K562 (cell line): ENCODE measurements around the gene AMIGO3. TPM values are rescaled to one million over a fixed set of nuclear protein-coding genes. Genes with fewer than 3 reads are reported as not detected.
A peak's percentile ranks its signal among the peaks of the same experiment; 100 is the strongest.

Experiments
- ATAC-seq: fragments of 200-7000 bp; cut with Tn5 transposase; 3 replicates; pipeline ENCODE4 v1.9.1; 2020; ENCODE audit warnings: moderate library complexity
- BruUV-seq: library from RNA; stranded (reverse); fragments of 400-500 nt; replicated peaks from 2 replicates; lab custom pipeline; 2021; lab: Mats Ljungman, UMichigan
- CTCF ChIA-PET: fragments of 300-600 bp; formaldehyde crosslinking; extraction: SDS; loops from one replicate; lab custom pipeline; 2021; ENCODE audit warnings: low intra/inter-chr PET ratio; lab: Yijun Ruan, JAX
- POLR2A ChIA-PET: fragments of 300-600, 350-650 bp; sonication (Branson Sonifier 250); formaldehyde crosslinking; extraction: SDS; loops from one replicate; lab custom pipeline; 2021; ENCODE audit warnings: antibody characterized with exemption, inconsistent platforms; lab: Yijun Ruan, JAX
- DNase-seq, 4 experiments: peaks; one replicate each; pipeline versions ENCODE4 v3.0.0 to v3.0.0-alpha.2; 2011 to 2018; ENCODE audit warnings: low spot score in 3 of 4, mixed read lengths in 3 of 4; ENCODE audit errors: extremely low read depth in 1 of 4
- FAIRE-seq: peaks from 2 replicates; lab custom pipeline; 2011; peaks lifted over from hg19 to GRCh38; lab: Jason Lieb, UNC
- H2AFZ ChIP-seq: 2 replicates; pipeline ENCODE4 v1.6.0; 2011; ENCODE audit warnings: low read depth, low read length, control low read depth, inconsistent platforms
- H3K27ac ChIP-seq: fragments of 200-600 bp; 3 replicates; pipeline ENCODE4 v1.8.0; 2011; ENCODE audit warnings: low read depth, mild to moderate bottlenecking, control low read depth, inconsistent platforms, low read length, moderate library complexity, mixed read lengths; ENCODE audit errors: extremely low read depth
- H3K27me3 ChIP-seq, 2 experiments: fragments of 300-600 bp in 1 of 2; 2 replicates in 1 of 2; 3 replicates in 1 of 2; pipeline versions ENCODE4 v1.6.0 to v1.8.0; 2011; ENCODE audit warnings: inconsistent platforms in 2 of 2, low read length in 2 of 2, mild to moderate bottlenecking in 1 of 2, mixed read lengths in 1 of 2, moderate library complexity in 1 of 2; ENCODE audit not compliant: control insufficient read depth in 2 of 2, insufficient read depth in 2 of 2
- H3K36me3 ChIP-seq: fragments of 300-600 bp; 3 replicates; pipeline ENCODE4 v1.8.0; 2011; ENCODE audit warnings: mild to moderate bottlenecking, low read length, inconsistent platforms; ENCODE audit not compliant: control insufficient read depth, insufficient read depth
- H3K4me1 ChIP-seq, 2 experiments: fragments of 200-600 bp in 1 of 2; replicated peaks in 1 of 2; 2 replicates in 1 of 2; 3 replicates in 1 of 2; pipeline versions ENCODE4 v1.5.1 to v1.8.0; 2011; ENCODE audit warnings: inconsistent platforms in 2 of 2, low read length in 2 of 2, mild to moderate bottlenecking in 1 of 2, mixed read lengths in 1 of 2, moderate library complexity in 1 of 2; ENCODE audit not compliant: control insufficient read depth in 2 of 2, insufficient read depth in 2 of 2
- H3K4me2 ChIP-seq: 2 replicates; pipeline ENCODE4 v1.6.1; 2011; ENCODE audit warnings: low read length, control low read depth, inconsistent platforms, mixed read lengths; ENCODE audit not compliant: insufficient read depth
- H3K4me3 ChIP-seq: fragments of 200-600 bp; sonication (generic), shearing (Covaris generic); 2 replicates; pipeline ENCODE4 v1.5.1; 2016; ENCODE audit warnings: control low read depth, inconsistent platforms
- H3K79me2 ChIP-seq: fragments of 200-600 bp; 3 replicates; pipeline ENCODE4 v1.8.0; 2011; ENCODE audit warnings: low read length, inconsistent platforms; ENCODE audit not compliant: control insufficient read depth, insufficient read depth
- H3K9ac ChIP-seq, 2 experiments: 2 replicates each; pipeline versions ENCODE4 v1.6.0 to v1.6.1; 2011; ENCODE audit warnings: low read depth in 2 of 2, low read length in 2 of 2, control low read depth in 1 of 2, inconsistent platforms in 1 of 2, mild to moderate bottlenecking in 1 of 2, mixed read lengths in 1 of 2; ENCODE audit not compliant: insufficient read depth in 1 of 2
- H3K9me1 ChIP-seq: one replicate; pipeline ENCODE4 v1.6.0; 2011; ENCODE audit warnings: inconsistent platforms, mild to moderate bottlenecking, low read length, moderate library complexity; ENCODE audit not compliant: control insufficient read depth, insufficient read depth
- H3K9me3 ChIP-seq: replicated peaks from 2 replicates; pipeline ENCODE4 v1.5.1; 2011; ENCODE audit warnings: low read depth, low read length, inconsistent platforms; ENCODE audit not compliant: control insufficient read depth, insufficient read depth
- H4K20me1 ChIP-seq: replicated peaks from 2 replicates; pipeline ENCODE4 v1.6.1; 2011; ENCODE audit warnings: low read length, inconsistent platforms, mixed read lengths; ENCODE audit not compliant: control insufficient read depth, insufficient read depth
- CTCF ChIP-seq, 3 experiments: IDR thresholded peaks in 2 of 3; conservative IDR thresholded peaks in 1 of 3; 2 replicates each; pipeline ENCODE4 v1.5.1; 2011 to 2012; ENCODE audit warnings: low read length in 3 of 3, mild to moderate bottlenecking in 3 of 3, control low read depth in 2 of 3, improper control_type of control experiment in 1 of 3, inconsistent platforms in 1 of 3, low read depth in 1 of 3, mixed read lengths in 1 of 3, moderate library complexity in 1 of 3; ENCODE audit not compliant: insufficient read depth in 2 of 3
- HINFP ChIP-seq: fragments of 450-650 bp; conservative IDR thresholded peaks from 2 replicates; pipeline ENCODE4 v1.6.1; 2016; ENCODE audit warnings: missing genetic modification characterization, low read depth, mild to moderate bottlenecking, control low read depth, missing compliant biosample characterization
- PHF20 ChIP-seq: fragments of 450-650 bp; IDR thresholded peaks from 2 replicates; pipeline ENCODE4 v1.6.1; 2018; ENCODE audit not compliant: partially characterized antibody
- RAD21 ChIP-seq, 2 experiments: fragments of 250-450 bp in 1 of 2; fragments of 450-650 bp in 1 of 2; sonication (Bioruptor Pico) in 1 of 2; formaldehyde crosslinking in 1 of 2; IDR thresholded peaks in 1 of 2; conservative IDR thresholded peaks in 1 of 2; 2 replicates each; pipeline versions ENCODE4 v1.4.0 to v1.8.0; 2020 to 2022; ENCODE audit warnings: mild to moderate bottlenecking in 2 of 2, moderate library complexity in 1 of 2
- WGBS: fragments of 100-300 bp; shearing (Covaris generic); methylation state at CpG from one replicate; pipeline ENCODE4 v1.1.6; 2016; ENCODE audit warnings: low coverage, mixed read lengths; ENCODE audit not compliant: insufficient coverage; ENCODE audit errors: missing lambda C conversion rate; 5-methylcytosine and 5-hydroxymethylcytosine counted together
- in situ Hi-C: fragments of 300-500 bp; cut with MboI; formaldehyde crosslinking; loops from 4 replicates; pipeline ENCODE4 v1.15.0; 2018; ENCODE audit warnings: inconsistent platforms, mixed read lengths
- intact Hi-C: fragments of 100-400 bp; cut with micrococcal nuclease; formaldehyde crosslinking; loops from 2 replicates; pipeline ENCODE4 v1.14.2; 2022
- polyA plus RNA-seq, 8 experiments: library from polyadenylated mRNA; depleted of rRNA in 4 of 8; stranded (reverse) in 5 of 8; unstranded in 3 of 8; fragments of >200 nt; fragmentation: Nextera tagmentation in 2 of 8; fragmentation: Illumina TruSeq in 1 of 8; extraction: Ambion mirVana in 2 of 8; extraction: Trizol in 1 of 8; gene quantifications; 2 replicates each; pipeline versions ENCODE4 v1.2.1 to v1.2.3, GENCODE V29; 2011 to 2014; ENCODE audit warnings: inconsistent platforms in 1 of 8, missing spikeins in 1 of 8
- total RNA-seq, 7 experiments: library from RNA; depleted of rRNA in 6 of 7; stranded (reverse); fragments of >200 nt in 6 of 7; fragmentation: Illumina TruSeq in 2 of 7; extraction: Trizol in 2 of 7; gene quantifications; 2 replicates each; pipeline versions ENCODE4 v1.2.1 to v1.2.3, GENCODE V29; 2011 to 2021; ENCODE audit warnings: low replicate concordance in 1 of 7

Gene AMIGO3
- total and polyA plus RNA-seq, 9 of the 15 experiments (the other 6 are each of a cell fraction or from before 2014, with no cell fraction given): 0.13 to 2.8 (median 0.44) TPM; not detected in 4

- ATAC-seq (no peak), FAIRE-seq (no peak), DNase-seq (no peak)
- no peaks in the 10 kb centered on the region for H3K9me3 ChIP-seq
- TF ChIP-seq RAD21 (CRISPR knock-in tag; conservative IDR thresholded peaks at IDR 0.05 in 1 of 2, IDR thresholded peaks at IDR 0.05 in 1 of 2) (peak in 1 of 2 experiments; percentile 14; a peak in 1 of 4 replicates), CTCF (IDR thresholded peaks at IDR 0.05 in 2 of 3, conservative IDR thresholded peaks at IDR 0.05 in 1 of 3; ENCODE audit: insufficient read depth in 2 of 3, low read depth in 1 of 3, low read length in 3 of 3) (peak in 2 of 3 experiments; percentile 20 to 29; a peak in 2 of 6 replicates), PHF20 (no peak), HINFP (tag) (no peak)
- H3K27ac ChIP-seq: no peak overlapping the region
- in situ Hi-C loops (loop anchor here (5.0 kb wide), 1 partner anchor 142 kb away; no protein-coding TSS in a partner anchor), intact Hi-C loops (loop anchor here (1.0 to 5.0 kb wide), 2 partner anchors 161 to 207 kb away; no protein-coding TSS in a partner anchor)
- peaks cover 75% of the 10 kb centered on the region; the same call in 2 of the 3 replicates for H3K36me3 ChIP-seq
- no peaks in the 10 kb centered on the region for H4K20me1 ChIP-seq
- no peaks in the 10 kb centered on the region for H3K27me3 ChIP-seq
- no TSS peak for BruUV-seq
- POLR2A ChIA-PET: interaction anchor here (0.6 to 0.7 kb wide), 2 partner anchors 92 to 199 kb away, joined by 4 read pairs; no protein-coding TSS in a partner anchor
- no peak overlapping the region for H2AFZ ChIP-seq
- WGBS: 75% methylated on average over 11 of the region's 13 CpGs
- H3K4me2 ChIP-seq: no peak overlapping the region
- no peaks in the 10 kb centered on the region for H3K79me2 ChIP-seq
- no peak overlapping the region for H3K4me3 ChIP-seq
- CTCF ChIA-PET: no interaction called here
- H3K9ac ChIP-seq: no peak overlapping the region; a peak in 1 of 4 replicates
- peaks cover 0 to 10% of the 10 kb centered on the region in 2 experiments; a peak in 2 of 5 replicates for H3K4me1 ChIP-seq
- peaks cover 3% of the 10 kb centered on the region for H3K9me1 ChIP-seq
These were observed 18.9 kb downstream of the AMIGO3 start for GRCh38 chr3:49700453-49701128.
